A549 (cell line): ENCODE measurements around the gene TMED7.

Experiments
- BCL3 ChIP-seq: fragments of >200 bp; sonication (Bioruptor Twin); formaldehyde crosslinking; IDR thresholded peaks from 3 replicates; pipeline ENCODE4 v1.6.1; 2016
- CTCF ChIP-seq: fragments of >200 bp; sonication (Bioruptor Twin); formaldehyde crosslinking; IDR thresholded peaks from 3 replicates; pipeline ENCODE4 v1.5.1; 2016
- EHF ChIP-seq: fragments of 250-450 bp; sonication (Bioruptor Pico); IDR thresholded peaks from 2 replicates; pipeline ENCODE4 v1.5.0; 2020; ENCODE audit warnings: mild to moderate bottlenecking
- HDAC2 ChIP-seq: fragments of 200-600 bp; sonication (generic); IDR thresholded peaks from 2 replicates; pipeline ENCODE4 v1.6.1; 2016
- HOXA7 ChIP-seq: fragments of 250-450 bp; sonication (Bioruptor Pico); IDR thresholded peaks from 2 replicates; pipeline ENCODE4 v1.5.0; 2020; ENCODE audit warnings: mild to moderate bottlenecking, moderate library complexity
- KDM1A ChIP-seq: fragments of 200-600 bp; sonication (generic); IDR thresholded peaks from 2 replicates; pipeline ENCODE4 v1.6.1; 2016; ENCODE audit warnings: low read depth, mild to moderate bottlenecking
- MAZ ChIP-seq: fragments of 150-350 bp; IDR thresholded peaks from 2 replicates; pipeline ENCODE4 v1.6.1; 2014; ENCODE audit warnings: antibody characterized with exemption, low read depth, low read length, borderline replicate concordance
- POLR2A ChIP-seq: IDR thresholded peaks from 2 replicates; pipeline ENCODE4 v1.6.1; 2012; ENCODE audit warnings: mild to moderate bottlenecking, low read length
- REST ChIP-seq: fragments of 200-600 bp; sonication (generic); IDR thresholded peaks from 2 replicates; pipeline ENCODE4 v1.6.1; 2016; ENCODE audit warnings: antibody characterized with exemption, mild to moderate bottlenecking, moderate library complexity
- SREBF2 ChIP-seq: fragments of 450-650 bp; IDR thresholded peaks from 2 replicates; pipeline ENCODE4 v1.6.1; 2014; ENCODE audit warnings: mild to moderate bottlenecking, moderate library complexity
- USF2 ChIP-seq: fragments of 450-650 bp; IDR thresholded peaks from 2 replicates; pipeline ENCODE4 v1.6.1; 2014; ENCODE audit warnings: antibody characterized with exemption
- ZSCAN20 ChIP-seq: fragments of 250-450 bp; sonication (Bioruptor Pico); IDR thresholded peaks from 2 replicates; pipeline ENCODE4 v1.8.0; 2022; ENCODE audit warnings: mild to moderate bottlenecking, moderate library complexity

GRCh38 chr5:115575167-115576070 is 50.4 kb downstream of the TMED7 start:
- TF ChIP-seq HDAC2 (no peak), SREBF2 (no peak), CTCF (no peak), BCL3 (no peak), POLR2A (no peak), USF2 (no peak), KDM1A (no peak), REST (no peak), ZSCAN20 (CRISPR knock-in tag) (no peak), HOXA7 (CRISPR knock-in tag) (no peak), MAZ (no peak), EHF (no peak)
